Hepatocyte (in vitro differentiated cells): ENCODE measurements around the gene LSG1. TPM values are rescaled to one million over a fixed set of nuclear protein-coding genes. Genes with fewer than 3 reads are reported as not detected.
A peak's percentile ranks its signal among the peaks of the same experiment; 100 is the strongest.

Experiments
- DNase-seq: peaks from one replicate; pipeline ENCODE4 v3.0.0-alpha.2; 2016; ENCODE audit warnings: low spot score
- H2AFZ ChIP-seq: fragments of 200-600 bp; sonication (generic); 2 replicates; pipeline ENCODE4 v1.6.0; 2016; ENCODE audit warnings: antibody characterized with exemption, mild to moderate bottlenecking
- H3K27ac ChIP-seq: fragments of 200-600 bp; sonication (generic); 2 replicates; pipeline ENCODE4 v1.5.1; 2016; ENCODE audit warnings: mild to moderate bottlenecking
- H3K27me3 ChIP-seq: fragments of 200-600 bp; sonication (generic); 2 replicates; pipeline ENCODE4 v1.6.1; 2016
- H3K36me3 ChIP-seq: fragments of 200-600 bp; sonication (generic); replicated peaks from 2 replicates; pipeline ENCODE4 v1.5.1; 2016; ENCODE audit warnings: low read depth; ENCODE audit not compliant: insufficient read depth
- H3K4me1 ChIP-seq: fragments of 200-600 bp; sonication (generic); 2 replicates; pipeline ENCODE4 v1.5.1; 2016; ENCODE audit warnings: mild to moderate bottlenecking, moderate library complexity; ENCODE audit not compliant: insufficient read depth
- H3K4me2 ChIP-seq: fragments of 200-600 bp; sonication (generic); 2 replicates; pipeline ENCODE4 v1.6.0; 2016
- H3K4me3 ChIP-seq: fragments of 200-600 bp; sonication (generic); 2 replicates; pipeline ENCODE4 v1.5.1; 2016; ENCODE audit warnings: mild to moderate bottlenecking
- H3K79me2 ChIP-seq: fragments of 200-600 bp; sonication (generic); 2 replicates; pipeline ENCODE4 v1.6.0; 2017; ENCODE audit warnings: mild to moderate bottlenecking
- H3K9me2 ChIP-seq: fragments of 200-600 bp; sonication (generic); replicated peaks from 2 replicates; pipeline ENCODE4 v1.6.0; 2017; ENCODE audit warnings: mild to moderate bottlenecking; ENCODE audit not compliant: insufficient read depth
- H3K9me3 ChIP-seq: fragments of 200-600 bp; sonication (generic); 2 replicates; pipeline ENCODE4 v1.5.1; 2016; ENCODE audit warnings: low read depth, mild to moderate bottlenecking
- H4K20me1 ChIP-seq: fragments of 200-600 bp; sonication (generic); 2 replicates; pipeline ENCODE4 v1.6.0; 2016; ENCODE audit warnings: mild to moderate bottlenecking; ENCODE audit not compliant: insufficient read depth, poor library complexity, severe bottlenecking
- CTCF ChIP-seq: fragments of 200-600 bp; sonication (generic); IDR thresholded peaks from 2 replicates; pipeline ENCODE4 v1.5.1; 2016; ENCODE audit warnings: antibody characterized with exemption, mild to moderate bottlenecking; ENCODE audit not compliant: poor library complexity
- EZH2 ChIP-seq: fragments of 200-600 bp; sonication (generic); IDR thresholded peaks from 2 replicates; pipeline ENCODE4 v1.6.1; 2016; ENCODE audit warnings: antibody characterized with exemption, mild to moderate bottlenecking, borderline replicate concordance
- EZH2phosphoT487 ChIP-seq: fragments of 200-600 bp; sonication (generic); IDR thresholded peaks from one replicate; pipeline ENCODE4 v1.6.1; 2018; ENCODE audit warnings: antibody characterized with exemption, mild to moderate bottlenecking, low read depth, moderate library complexity; ENCODE audit not compliant: unreplicated experiment, severe bottlenecking
- WGBS: methylation state at CpG from one replicate; pipeline ENCODE4 v1.1.6; 2016; ENCODE audit warnings: low lambda C conversion rate; ENCODE audit errors: missing lambda C conversion rate; 5-methylcytosine and 5-hydroxymethylcytosine counted together
- polyA plus RNA-seq: library from polyadenylated mRNA; unstranded; fragments of >200 nt; fragmentation: Nextera tagmentation; extraction: Ambion mirVana; gene quantifications from 2 replicates; pipeline ENCODE4 v1.2.1, GENCODE V29; 2016
- total RNA-seq: library from RNA; depleted of rRNA; stranded (reverse); fragments of >200 nt; gene quantifications from 2 replicates; pipeline ENCODE4 v1.2.3, GENCODE V29; 2014

The LSG1 gene
- total and polyA plus RNA-seq, 2 experiments from 2014 or later, result 27.0 to 29.5 TPM

GRCh38 chr3:194688946-194689345 lies 17.0 kb upstream of the LSG1 start:
- H3K79me2 ChIP-seq, result peaks cover 11% of the 10 kb centered on the region
- peaks cover 42% of the 10 kb centered on the region for H3K4me1 ChIP-seq
- H3K36me3 ChIP-seq, result no peaks in the 10 kb centered on the region
- no peak overlapping the region for H2AFZ ChIP-seq
- peaks cover 12% of the 10 kb centered on the region for H3K27me3 ChIP-seq
- peaks cover 13% of the 10 kb centered on the region for H4K20me1 ChIP-seq
- no peak overlapping the region for H3K4me3 ChIP-seq
- H3K9me2 ChIP-seq, result no peaks in the 10 kb centered on the region
- DNase-seq, result no peak
- WGBS, result 60% methylated on average over 6 of the region's 6 CpGs
- H3K9me3 ChIP-seq, result no peaks in the 10 kb centered on the region
- peak overlapping the region; percentile 95 for H3K4me2 ChIP-seq
- peak overlapping the region; percentile 83 for H3K27ac ChIP-seq
- TF ChIP-seq CTCF, result no peak

- peak overlapping the region; percentile 67 for H3K4me3 ChIP-seq
- peaks cover 11% of the 10 kb centered on the region for H3K79me2 ChIP-seq
- WGBS, result 19% methylated on average over 4 of the region's 16 CpGs
- H3K4me2 ChIP-seq, result peak overlapping the region; percentile 95
- H3K4me1 ChIP-seq, result peaks cover 42% of the 10 kb centered on the region
- peak overlapping the region; percentile 83 for H3K27ac ChIP-seq
- peak overlapping the region; percentile 32 for H2AFZ ChIP-seq
- H3K36me3 ChIP-seq, result no peaks in the 10 kb centered on the region
- H3K27me3 ChIP-seq, result peaks cover 12% of the 10 kb centered on the region
- no peaks in the 10 kb centered on the region for H3K9me3 ChIP-seq
- peak; percentile 42 for DNase-seq
- TF ChIP-seq EZH2 (no peak), EZH2phosphoT487 (no peak), CTCF (no peak)
- no peaks in the 10 kb centered on the region for H3K9me2 ChIP-seq
- H4K20me1 ChIP-seq, result peaks cover 13% of the 10 kb centered on the region
Observed at GRCh38 chr3:194688200-194688740, 16.3 kb upstream of the LSG1 start.

GRCh38 chr3:194687638-194688199 lies 15.7 kb upstream of the LSG1 start:
- H3K4me1 ChIP-seq, result peaks cover 48% of the 10 kb centered on the region
- peak overlapping the region; percentile 32 for H2AFZ ChIP-seq
- H3K36me3 ChIP-seq, result no peaks in the 10 kb centered on the region
- no peaks in the 10 kb centered on the region for H3K9me2 ChIP-seq
- H3K4me3 ChIP-seq, result peak overlapping the region; percentile 67
- H3K27ac ChIP-seq, result peak overlapping the region; percentile 83
- H3K79me2 ChIP-seq, result peaks cover 11% of the 10 kb centered on the region
- peak overlapping the region; percentile 95 for H3K4me2 ChIP-seq
- TF ChIP-seq EZH2phosphoT487, result no peak
- peak; percentile 36 for TF ChIP-seq CTCF
- peak; percentile 20 for TF ChIP-seq EZH2
- peaks cover 12% of the 10 kb centered on the region for H3K27me3 ChIP-seq
- peak; percentile 87 for DNase-seq
- 0% methylated on average over 10 of the region's 57 CpGs for WGBS
- peaks cover 13% of the 10 kb centered on the region for H4K20me1 ChIP-seq
- H3K9me3 ChIP-seq, result no peaks in the 10 kb centered on the region
